SK-N-SH treated with all-trans-retinoic acid at 6 μM for 48 hours (cell line): ENCODE measurements around the gene EMC8.
"Not testable (repeated sequence)": the region's sequence is repeated elsewhere in the genome, so short reads cannot be mapped to it uniquely, and the experiment has no call there.

Source experiments
- ARNTL ChIP-seq: fragments of 450-650 bp; formaldehyde crosslinking; IDR thresholded peaks from 2 replicates; pipeline ENCODE4 v1.5.0; 2020; ENCODE audit warnings: low read depth, mild to moderate bottlenecking, moderate library complexity, borderline replicate concordance
- BACH2 ChIP-seq: fragments of 250-450 bp; sonication (Bioruptor Pico); IDR thresholded peaks from 2 replicates; pipeline ENCODE4 v1.9.0; 2021; ENCODE audit warnings: mild to moderate bottlenecking, borderline replicate concordance
- CREB5 ChIP-seq: fragments of 250-450 bp; sonication (Bioruptor Pico); IDR thresholded peaks from 2 replicates; pipeline ENCODE4 v1.5.1; 2020; ENCODE audit warnings: low read depth, mild to moderate bottlenecking, moderate library complexity
- CSDC2 ChIP-seq: fragments of 250-450 bp; sonication (Bioruptor Pico); IDR thresholded peaks from 2 replicates; pipeline ENCODE4 v1.5.0; 2020; ENCODE audit warnings: mild to moderate bottlenecking, moderate library complexity
- GLIS3 ChIP-seq: fragments of 250-450 bp; sonication (Bioruptor Pico); IDR thresholded peaks from 2 replicates; pipeline ENCODE4 v1.5.0; 2020; ENCODE audit warnings: mild to moderate bottlenecking, moderate library complexity
- ISL1 ChIP-seq: fragments of 250-450 bp; sonication (Bioruptor Pico); IDR thresholded peaks from 2 replicates; pipeline ENCODE4 v2.1.2; 2022; ENCODE audit warnings: mild to moderate bottlenecking, moderate library complexity
- PPARA ChIP-seq: fragments of 250-450 bp; sonication (Bioruptor Pico); IDR thresholded peaks from 2 replicates; pipeline ENCODE4 v1.5.0; 2020; ENCODE audit warnings: mild to moderate bottlenecking, borderline replicate concordance
- RARB ChIP-seq: fragments of 250-450 bp; sonication (Bioruptor Pico); IDR thresholded peaks from 2 replicates; pipeline ENCODE4 v1.8.0; 2021; ENCODE audit warnings: mild to moderate bottlenecking, moderate library complexity
- SNAI2 ChIP-seq: fragments of 250-450 bp; sonication (Bioruptor Pico); IDR thresholded peaks from 2 replicates; pipeline ENCODE4 v1.5.0; 2020; ENCODE audit warnings: mild to moderate bottlenecking, moderate library complexity
- TOX ChIP-seq: fragments of 250-450 bp; sonication (Bioruptor Pico); IDR thresholded peaks from 2 replicates; pipeline ENCODE4 v1.8.0; 2021; ENCODE audit warnings: mild to moderate bottlenecking, moderate library complexity, borderline replicate concordance
- ZC3H10 ChIP-seq: fragments of 250-450 bp; sonication (Bioruptor Pico); IDR thresholded peaks from 2 replicates; pipeline ENCODE4 v1.5.1; 2021; ENCODE audit warnings: mild to moderate bottlenecking, moderate library complexity
- ZFP30 ChIP-seq: fragments of 450-650 bp; formaldehyde crosslinking; IDR thresholded peaks from 2 replicates; pipeline ENCODE4 v1.5.0; 2022; ENCODE audit warnings: mild to moderate bottlenecking, moderate library complexity
- ZNF70 ChIP-seq: fragments of 450-650 bp; formaldehyde crosslinking; IDR thresholded peaks from 2 replicates; pipeline ENCODE4 v1.5.0; 2020; ENCODE audit warnings: mild to moderate bottlenecking, moderate library complexity
- TF ChIP-seq, protein P1 (sequence below): fragments of 250-450 bp; sonication (Bioruptor Pico); IDR thresholded peaks from 2 replicates; pipeline ENCODE4 v1.5.1; 2021; ENCODE audit warnings: mild to moderate bottlenecking, moderate library complexity

GRCh38 chr16:85837654-85838053 lies 38.3 kb upstream of the EMC8 start:
- TF ChIP-seq BACH2; ZC3H10; CSDC2 (CRISPR knock-in tag); GLIS3 (CRISPR knock-in tag); ZFP30 (CRISPR knock-in tag); TOX (CRISPR knock-in tag); ISL1 (CRISPR knock-in tag); ZNF70; CREB5 (CRISPR knock-in tag); SNAI2 (CRISPR knock-in tag); RARB (CRISPR knock-in tag); PPARA (CRISPR knock-in tag); ARNTL: not testable (repeated sequence)
- TF ChIP-seq, protein P1, sequence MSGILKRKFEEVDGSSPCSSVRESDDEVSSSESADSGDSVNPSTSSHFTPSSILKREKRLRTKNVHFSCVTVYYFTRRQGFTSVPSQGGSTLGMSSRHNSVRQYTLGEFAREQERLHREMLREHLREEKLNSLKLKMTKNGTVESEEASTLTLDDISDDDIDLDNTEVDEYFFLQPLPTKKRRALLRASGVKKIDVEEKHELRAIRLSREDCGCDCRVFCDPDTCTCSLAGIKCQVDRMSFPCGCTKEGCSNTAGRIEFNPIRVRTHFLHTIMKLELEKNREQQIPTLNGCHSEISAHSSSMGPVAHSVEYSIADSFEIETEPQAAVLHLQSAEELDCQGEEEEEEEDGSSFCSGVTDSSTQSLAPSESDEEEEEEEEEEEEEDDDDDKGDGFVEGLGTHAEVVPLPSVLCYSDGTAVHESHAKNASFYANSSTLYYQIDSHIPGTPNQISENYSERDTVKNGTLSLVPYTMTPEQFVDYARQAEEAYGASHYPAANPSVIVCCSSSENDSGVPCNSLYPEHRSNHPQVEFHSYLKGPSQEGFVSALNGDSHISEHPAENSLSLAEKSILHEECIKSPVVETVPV (CRISPR knock-in tag) = not testable (repeated sequence)
